Activated CD8-positive, alpha-beta memory T cell treated with anti-CD3 and anti-CD28 coated beads, Interleukin-2, amount 50 U/mL, for 1 hour (primary cell): Measurements from ENCODE around the gene ERI3.

ENCODE experiments used
- DNase-seq: peaks from one replicate; pipeline ENCODE4 v3.0.0-alpha.2; 2020; ENCODE audit errors: extremely low read depth

The ERI3 gene

GRCh38 chr1:44348061-44348485 lies 7.0 kb downstream of the ERI3 start:
- DNase-seq, result no peak

GRCh38 chr1:44347280-44347679 lies 7.8 kb downstream of the ERI3 start:
- no peak for DNase-seq

GRCh38 chr1:44346878-44347277 lies 8.2 kb downstream of the ERI3 start:
- no peak for DNase-seq

- DNase-seq, result no peak
These were observed 8.9 kb downstream of the ERI3 start for GRCh38 chr1:44346184-44346583.

- no peak for DNase-seq
These were observed 9.8 kb downstream of the ERI3 start for GRCh38 chr1:44345187-44345775.

GRCh38 chr1:44339731-44340130 lies 15.3 kb downstream of the ERI3 start:
- DNase-seq, result no peak

- no peak for DNase-seq
These were observed 16.9 kb downstream of the ERI3 start for GRCh38 chr1:44338136-44338535.

- DNase-seq, result no peak
These were observed 18.4 kb downstream of the ERI3 start for GRCh38 chr1:44336668-44337067.

- no peak for DNase-seq
These were observed 20.1 kb downstream of the ERI3 start for GRCh38 chr1:44334968-44335367.

- DNase-seq, result no peak
These were observed 21.7 kb downstream of the ERI3 start for GRCh38 chr1:44333376-44333775.

- DNase-seq, result no peak
These were observed 22.6 kb downstream of the ERI3 start for GRCh38 chr1:44332505-44332904.

- no peak for DNase-seq
These were observed 24.1 kb downstream of the ERI3 start for GRCh38 chr1:44330935-44331334.

- no peak for DNase-seq
These were observed 26.2 kb downstream of the ERI3 start for GRCh38 chr1:44328671-44329416.

- DNase-seq, result no peak
These were observed 27.2 kb downstream of the ERI3 start for GRCh38 chr1:44327679-44328491.

- no peak for DNase-seq
These were observed 28.1 kb downstream of the ERI3 start for GRCh38 chr1:44326821-44327465.

- DNase-seq, result no peak
These were observed 28.9 kb downstream of the ERI3 start for GRCh38 chr1:44326024-44326701.

GRCh38 chr1:44323947-44324346 lies 31.1 kb downstream of the ERI3 start:
- no peak for DNase-seq

- DNase-seq, result no peak
These were observed 32.7 kb downstream of the ERI3 start for GRCh38 chr1:44322367-44322766.

- no peak for DNase-seq
These were observed 33.6 kb downstream of the ERI3 start for GRCh38 chr1:44321466-44321865.

GRCh38 chr1:44318097-44319088 lies 36.7 kb downstream of the ERI3 start:
- peak; percentile 13 for DNase-seq
